ENCODE data around the gene HIVEP3. TPM values are rescaled to one million over a fixed set of nuclear protein-coding genes. Genes with fewer than 3 reads are reported as not detected.

Gene HIVEP3
- polyA plus RNA-seq, 4 donors, result 0.67 to 3.8 (median 1.8) TPM

GRCh38 chr1:41906943-41907342 lies 11.8 kb downstream of the HIVEP3 start:
- 59 to 70% (median 67%) methylated on average over 2 of the region's 2 CpGs for WGBS, 3 donors

GRCh38 chr1:41905093-41905675 lies 13.5 kb downstream of the HIVEP3 start:
- no peaks in the 10 kb centered on the region for H3K9me3 ChIP-seq (ENCODE audit: control insufficient read depth in 2 of 2, insufficient read depth in 1 of 2, low read depth in 1 of 2, low read length in 1 of 2)
- FAIRE-seq (no peak), DNase-seq (no peak)
- H3K36me3 ChIP-seq (ENCODE audit: control insufficient read depth in 3 of 3, insufficient read depth in 2 of 3, low read depth in 1 of 3, low read length in 3 of 3), result no peaks in the 10 kb centered on the region
- H3K27me3 ChIP-seq (ENCODE audit: control insufficient read depth in 3 of 3, insufficient read depth in 3 of 3, low read length in 3 of 3), result peaks cover 0 to 3% (median 0%) of the 10 kb centered on the region in 3 donors
- WGBS, 3 donors, result 84 to 93% (median 93%) methylated on average over 1 of the region's 1 CpG
- H3K4me1 ChIP-seq (ENCODE audit: control insufficient read depth in 3 of 3, insufficient read depth in 2 of 3, low read depth in 1 of 3, low read length in 2 of 3), result peaks cover 0 to 2% (median 0%) of the 10 kb centered on the region in 3 donors
- H3K4me3 ChIP-seq (ENCODE audit: low read depth in 1 of 3, low read length in 3 of 3), result no peak overlapping the region
- no peak overlapping the region for H3K27ac ChIP-seq (ENCODE audit: low read depth in 1 of 3, low read length in 2 of 3)

More at GRCh38 chr1:41906943-41907342, 11.8 kb downstream of the HIVEP3 start:
- Histone ChIP-seq H3K27ac (ENCODE audit: low read depth in 1 of 3, low read length in 2 of 3) (no peak overlapping the region), H3K4me3 (ENCODE audit: low read depth in 1 of 3, low read length in 3 of 3) (no peak overlapping the region), H3K27me3 (ENCODE audit: control insufficient read depth in 3 of 3, insufficient read depth in 3 of 3, low read length in 3 of 3) (peaks cover 0 to 3% (median 0%) of the 10 kb centered on the region in 3 donors), H3K9me3 (ENCODE audit: control insufficient read depth in 2 of 2, insufficient read depth in 1 of 2, low read depth in 1 of 2, low read length in 1 of 2) (no peaks in the 10 kb centered on the region), H3K36me3 (ENCODE audit: control insufficient read depth in 3 of 3, insufficient read depth in 2 of 3, low read depth in 1 of 3, low read length in 3 of 3) (no peaks in the 10 kb centered on the region), H3K4me1 (ENCODE audit: control insufficient read depth in 3 of 3, insufficient read depth in 2 of 3, low read depth in 1 of 3, low read length in 2 of 3) (no peaks in the 10 kb centered on the region)
- FAIRE-seq (no peak), DNase-seq (no peak)

GRCh38 chr1:41902664-41903063 lies 16.1 kb downstream of the HIVEP3 start:
- Histone ChIP-seq H3K36me3 (ENCODE audit: control insufficient read depth in 3 of 3, insufficient read depth in 2 of 3, low read depth in 1 of 3, low read length in 3 of 3) (no peaks in the 10 kb centered on the region), H3K27me3 (ENCODE audit: control insufficient read depth in 3 of 3, insufficient read depth in 3 of 3, low read length in 3 of 3) (peaks cover 0 to 3% (median 0%) of the 10 kb centered on the region in 3 donors), H3K27ac (ENCODE audit: low read depth in 1 of 3, low read length in 2 of 3) (peak overlapping the region in 1 of 3 donors; percentile 22), H3K4me3 (ENCODE audit: low read depth in 1 of 3, low read length in 3 of 3) (no peak overlapping the region), H3K9me3 (ENCODE audit: control insufficient read depth in 2 of 2, insufficient read depth in 1 of 2, low read depth in 1 of 2, low read length in 1 of 2) (no peaks in the 10 kb centered on the region), H3K4me1 (ENCODE audit: control insufficient read depth in 3 of 3, insufficient read depth in 2 of 3, low read depth in 1 of 3, low read length in 2 of 3) (peaks cover 0 to 4% (median 0%) of the 10 kb centered on the region in 3 donors)
- DNase-seq (no peak), FAIRE-seq (no peak)
- 55 to 63% (median 63%) methylated on average over 9 of the region's 9 CpGs for WGBS, 3 donors

GRCh38 chr1:41902159-41902577 lies 16.6 kb downstream of the HIVEP3 start:
- Histone ChIP-seq H3K27ac (ENCODE audit: low read depth in 1 of 3, low read length in 2 of 3) (peak overlapping the region in 1 of 3 donors; percentile 27), H3K4me3 (ENCODE audit: low read depth in 1 of 3, low read length in 3 of 3) (no peak overlapping the region), H3K27me3 (ENCODE audit: control insufficient read depth in 3 of 3, insufficient read depth in 3 of 3, low read length in 3 of 3) (peaks cover 0 to under 1% (median 0%) of the 10 kb centered on the region in 3 donors), H3K36me3 (ENCODE audit: control insufficient read depth in 3 of 3, insufficient read depth in 2 of 3, low read depth in 1 of 3, low read length in 3 of 3) (no peaks in the 10 kb centered on the region), H3K4me1 (ENCODE audit: control insufficient read depth in 3 of 3, insufficient read depth in 2 of 3, low read depth in 1 of 3, low read length in 2 of 3) (peaks cover 0 to 4% (median 0%) of the 10 kb centered on the region in 3 donors), H3K9me3 (ENCODE audit: control insufficient read depth in 2 of 2, insufficient read depth in 1 of 2, low read depth in 1 of 2, low read length in 1 of 2) (no peaks in the 10 kb centered on the region)
- WGBS, 3 donors, result 45 to 60% (median 52%) methylated on average over 3 of the region's 3 CpGs
- DNase-seq, result no peak
- FAIRE-seq, result no peak

GRCh38 chr1:41901551-41901950 lies 17.2 kb downstream of the HIVEP3 start:
- H3K9me3 ChIP-seq (ENCODE audit: control insufficient read depth in 2 of 2, insufficient read depth in 1 of 2, low read depth in 1 of 2, low read length in 1 of 2), result no peaks in the 10 kb centered on the region
- FAIRE-seq (no peak), DNase-seq (no peak)
- WGBS, 3 donors, result 69 to 85% (median 75%) methylated on average over 3 of the region's 3 CpGs
- H3K27me3 ChIP-seq (ENCODE audit: control insufficient read depth in 3 of 3, insufficient read depth in 3 of 3, low read length in 3 of 3), result no peaks in the 10 kb centered on the region
- H3K27ac ChIP-seq (ENCODE audit: low read depth in 1 of 3, low read length in 2 of 3), result no peak overlapping the region
- H3K36me3 ChIP-seq (ENCODE audit: control insufficient read depth in 3 of 3, insufficient read depth in 2 of 3, low read depth in 1 of 3, low read length in 3 of 3), result no peaks in the 10 kb centered on the region
- peaks cover 0 to 4% (median 0%) of the 10 kb centered on the region in 3 donors for H3K4me1 ChIP-seq (ENCODE audit: control insufficient read depth in 3 of 3, insufficient read depth in 2 of 3, low read depth in 1 of 3, low read length in 2 of 3)
- H3K4me3 ChIP-seq (ENCODE audit: low read depth in 1 of 3, low read length in 3 of 3), result no peak overlapping the region

- FAIRE-seq, result no peak
- peak; percentile 43 to 45 for DNase-seq
- Histone ChIP-seq H3K4me3 (ENCODE audit: low read depth in 1 of 3, low read length in 3 of 3) (no peak overlapping the region), H3K9me3 (ENCODE audit: control insufficient read depth in 2 of 2, insufficient read depth in 1 of 2, low read depth in 1 of 2, low read length in 1 of 2) (no peaks in the 10 kb centered on the region), H3K36me3 (ENCODE audit: control insufficient read depth in 3 of 3, insufficient read depth in 2 of 3, low read depth in 1 of 3, low read length in 3 of 3) (no peaks in the 10 kb centered on the region), H3K27me3 (ENCODE audit: control insufficient read depth in 3 of 3, insufficient read depth in 3 of 3, low read length in 3 of 3) (no peaks in the 10 kb centered on the region), H3K4me1 (ENCODE audit: control insufficient read depth in 3 of 3, insufficient read depth in 2 of 3, low read depth in 1 of 3, low read length in 2 of 3) (peaks cover 0 to 4% (median 0%) of the 10 kb centered on the region in 3 donors), H3K27ac (ENCODE audit: low read depth in 1 of 3, low read length in 2 of 3) (no peak overlapping the region)
- 78 to 81% (median 81%) methylated on average over 9 of the region's 9 CpGs for WGBS, 3 donors
These were observed 17.9 kb downstream of the HIVEP3 start for GRCh38 chr1:41900603-41901444.

- peak in 1 of 2 donors; percentile 45 for DNase-seq
- no peak for FAIRE-seq
- WGBS, 3 donors, result 52 to 72% (median 53%) methylated on average over 6 of the region's 6 CpGs
These were observed 20.5 kb downstream of the HIVEP3 start for GRCh38 chr1:41898191-41898713.

GRCh38 chr1:41895552-41895951 lies 23.2 kb downstream of the HIVEP3 start:
- no peaks in the 10 kb centered on the region for H3K36me3 ChIP-seq (ENCODE audit: control insufficient read depth in 3 of 3, insufficient read depth in 2 of 3, low read depth in 1 of 3, low read length in 3 of 3)
- peaks cover 0 to 28% (median 5%) of the 10 kb centered on the region in 3 donors for H3K4me1 ChIP-seq (ENCODE audit: control insufficient read depth in 3 of 3, insufficient read depth in 2 of 3, low read depth in 1 of 3, low read length in 2 of 3)
- H3K4me3 ChIP-seq (ENCODE audit: low read depth in 1 of 3, low read length in 3 of 3), result no peak overlapping the region
- DNase-seq (no peak), FAIRE-seq (no peak)
- H3K27ac ChIP-seq (ENCODE audit: low read depth in 1 of 3, low read length in 2 of 3), result no peak overlapping the region
- 69 to 84% (median 76%) methylated on average over 4 of the region's 4 CpGs for WGBS, 3 donors
- no peaks in the 10 kb centered on the region for H3K27me3 ChIP-seq (ENCODE audit: control insufficient read depth in 3 of 3, insufficient read depth in 3 of 3, low read length in 3 of 3)
- no peaks in the 10 kb centered on the region for H3K9me3 ChIP-seq (ENCODE audit: control insufficient read depth in 2 of 2, insufficient read depth in 1 of 2, low read depth in 1 of 2, low read length in 1 of 2)

More at GRCh38 chr1:41898191-41898713, 20.5 kb downstream of the HIVEP3 start:
- Histone ChIP-seq H3K4me3 (ENCODE audit: low read depth in 1 of 3, low read length in 3 of 3) (no peak overlapping the region), H3K9me3 (ENCODE audit: control insufficient read depth in 2 of 2, insufficient read depth in 1 of 2, low read depth in 1 of 2, low read length in 1 of 2) (no peaks in the 10 kb centered on the region), H3K27ac (ENCODE audit: low read depth in 1 of 3, low read length in 2 of 3) (peak overlapping the region in 1 of 3 donors; percentile 78), H3K27me3 (ENCODE audit: control insufficient read depth in 3 of 3, insufficient read depth in 3 of 3, low read length in 3 of 3) (no peaks in the 10 kb centered on the region), H3K4me1 (ENCODE audit: control insufficient read depth in 3 of 3, insufficient read depth in 2 of 3, low read depth in 1 of 3, low read length in 2 of 3) (peaks cover 0 to 20% (median 4%) of the 10 kb centered on the region in 3 donors), H3K36me3 (ENCODE audit: control insufficient read depth in 3 of 3, insufficient read depth in 2 of 3, low read depth in 1 of 3, low read length in 3 of 3) (no peaks in the 10 kb centered on the region)

All from small intestine (tissue), 7 donors.